Placental epithelial cell (primary cell): ENCODE measurements around the gene BEND5. TPM values are rescaled to one million over a fixed set of nuclear protein-coding genes. Genes with fewer than 3 reads are reported as not detected.

ENCODE experiments used
- total RNA-seq: library from RNA; depleted of rRNA; stranded (reverse); fragments of >200 nt; gene quantifications from 2 replicates; pipeline ENCODE4 v1.2.3, GENCODE V29; 2012

Gene BEND5, protein sequence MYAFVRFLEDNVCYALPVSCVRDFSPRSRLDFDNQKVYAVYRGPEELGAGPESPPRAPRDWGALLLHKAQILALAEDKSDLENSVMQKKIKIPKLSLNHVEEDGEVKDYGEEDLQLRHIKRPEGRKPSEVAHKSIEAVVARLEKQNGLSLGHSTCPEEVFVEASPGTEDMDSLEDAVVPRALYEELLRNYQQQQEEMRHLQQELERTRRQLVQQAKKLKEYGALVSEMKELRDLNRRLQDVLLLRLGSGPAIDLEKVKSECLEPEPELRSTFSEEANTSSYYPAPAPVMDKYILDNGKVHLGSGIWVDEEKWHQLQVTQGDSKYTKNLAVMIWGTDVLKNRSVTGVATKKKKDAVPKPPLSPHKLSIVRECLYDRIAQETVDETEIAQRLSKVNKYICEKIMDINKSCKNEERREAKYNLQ
- not detected in 2 replicates for total RNA-seq

DNA sequence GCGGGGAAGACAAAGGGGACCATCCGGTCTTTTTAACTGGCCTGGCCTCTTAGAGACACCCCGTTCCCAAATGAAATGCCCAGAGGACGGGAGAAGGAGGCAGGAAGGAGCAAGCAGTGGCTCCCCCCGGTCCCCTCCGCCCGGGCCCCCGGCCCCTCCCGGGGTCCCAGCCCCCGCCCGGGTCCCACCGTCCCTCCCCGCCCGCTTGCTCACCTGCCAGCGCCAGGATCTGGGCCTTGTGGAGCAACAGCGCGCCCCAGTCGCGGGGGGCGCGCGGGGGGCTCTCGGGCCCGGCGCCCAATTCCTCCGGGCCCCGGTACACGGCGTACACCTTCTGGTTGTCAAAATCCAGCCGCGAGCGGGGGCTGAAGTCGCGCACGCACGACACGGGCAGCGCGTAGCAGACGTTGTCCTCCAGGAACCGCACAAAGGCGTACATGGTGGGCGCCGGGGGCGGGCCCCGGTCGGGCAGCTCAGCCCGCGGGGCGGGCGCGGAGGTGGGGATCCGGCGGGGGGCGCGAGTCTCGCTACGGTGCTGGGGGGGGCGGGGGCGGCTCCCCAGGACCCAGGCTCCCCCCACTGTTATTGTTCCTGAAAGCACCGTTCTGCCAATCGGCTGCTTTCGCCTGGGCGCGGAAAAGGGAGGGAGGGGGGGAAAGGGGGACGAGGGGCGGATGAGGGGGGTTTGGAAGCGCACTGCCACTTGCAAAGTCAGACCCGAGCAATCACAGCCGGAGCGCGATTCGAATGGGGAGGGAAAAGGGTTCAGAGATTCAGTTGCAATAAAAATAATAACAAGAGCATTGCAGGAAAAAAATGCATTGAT is at the start of gene BEND5:
Gene BEND5, minus strand, starts transcription at position 499 of the 826 bp plus-strand sequence. Its CDS starts 60 bp downstream, at position 439.

